ENCODE results near the gene AGAP1.
"Not testable (repeated sequence)": the region's sequence is repeated elsewhere in the genome, so short reads cannot be mapped to it uniquely, and the experiment has no call there.

The AGAP1 gene

GRCh38 chr2:236061899-236062298, 568.1 kb downstream of the AGAP1 start:
- DNase-seq: no peak

- DNase-seq: not testable (repeated sequence)
Measured at GRCh38 chr2:236062806-236063205, 569.0 kb downstream of the AGAP1 start.

GRCh38 chr2:236063994-236064393, 570.2 kb downstream of the AGAP1 start:
- no peak for DNase-seq

GRCh38 chr2:236065314-236066160, 571.7 kb downstream of the AGAP1 start:
- DNase-seq: no peak

- no peak for DNase-seq
Measured at GRCh38 chr2:236070236-236070635, 576.4 kb downstream of the AGAP1 start.

GRCh38 chr2:236073246-236073645, 579.4 kb downstream of the AGAP1 start:
- DNase-seq: no peak

GRCh38 chr2:236073867-236074655, 580.2 kb downstream of the AGAP1 start:
- DNase-seq: no peak

- DNase-seq: no peak
Measured at GRCh38 chr2:236075802-236076201, 582.0 kb downstream of the AGAP1 start.

- no peak for DNase-seq
Measured at GRCh38 chr2:236078297-236079255, 584.7 kb downstream of the AGAP1 start.

GRCh38 chr2:236080412-236080811, 586.6 kb downstream of the AGAP1 start:
- no peak for DNase-seq

GRCh38 chr2:236081171-236081570, 587.3 kb downstream of the AGAP1 start:
- no peak for DNase-seq

- no peak for DNase-seq
Measured at GRCh38 chr2:236082061-236082460, 588.2 kb downstream of the AGAP1 start.

- DNase-seq: no peak
Measured at GRCh38 chr2:236083934-236084333, 590.1 kb downstream of the AGAP1 start.

GRCh38 chr2:236085211-236085610, 591.4 kb downstream of the AGAP1 start:
- no peak for DNase-seq

GRCh38 chr2:236085647-236086046, 591.8 kb downstream of the AGAP1 start:
- no peak for DNase-seq

- no peak for DNase-seq
Measured at GRCh38 chr2:236086403-236086970, 592.6 kb downstream of the AGAP1 start.

GRCh38 chr2:236086971-236087465, 593.2 kb downstream of the AGAP1 start:
- DNase-seq: no peak

- no peak for DNase-seq
Measured at GRCh38 chr2:236088368-236089057, 594.7 kb downstream of the AGAP1 start.

- DNase-seq: no peak
Measured at GRCh38 chr2:236089271-236090026, 595.6 kb downstream of the AGAP1 start.

GRCh38 chr2:236090027-236090382, 596.2 kb downstream of the AGAP1 start:
- no peak for DNase-seq

GRCh38 chr2:236090826-236091225, 597.0 kb downstream of the AGAP1 start:
- DNase-seq: not testable (repeated sequence)

Data from NCI-H1048 (cell line).